Measurements from ENCODE around the gene CCNK. TPM values are rescaled to one million over a fixed set of nuclear protein-coding genes. Genes with fewer than 3 reads are reported as not detected.
A peak's percentile ranks its signal among the peaks of the same experiment; 100 is the strongest.

The CCNK gene
- total RNA-seq, 4 donors from 2014 or later: 16.5 to 29.1 (median 21.4) TPM

- no peak for TF ChIP-seq POLR2A (IDR thresholded peaks at IDR 0.05)
- TF ChIP-seq CTCF (IDR thresholded peaks at IDR 0.05): no peak
- TF ChIP-seq EP300 (IDR thresholded peaks at IDR 0.05): no peak
- no peaks in the 10 kb centered on the region for H3K27me3 ChIP-seq
- H3K4me1 ChIP-seq: peaks cover 0 to 36% (median 14%) of the 10 kb centered on the region in 4 donors
- no peak overlapping the region for H3K27ac ChIP-seq
- no peak overlapping the region for H3K4me3 ChIP-seq
- no peak for DNase-seq (ENCODE audit: low spot score in 2 of 2)
- H3K36me3 ChIP-seq: peaks cover 0 to 78% (median 18%) of the 10 kb centered on the region in 3 donors
- H3K9me3 ChIP-seq: no peaks in the 10 kb centered on the region
- 83 to 84% methylated on average over 22 to 23 of the region's 23 CpGs for WGBS, 2 donors
Measured at GRCh38 chr14:99508896-99509629, 27.9 kb downstream of the CCNK start.

GRCh38 chr14:99509871-99510555 lies 28.8 kb downstream of the CCNK start:
- Histone ChIP-seq H3K4me3 (no peak overlapping the region), H3K27ac (no peak overlapping the region), H3K36me3 (peaks cover 0 to 73% (median 16%) of the 10 kb centered on the region in 3 donors), H3K9me3 (no peaks in the 10 kb centered on the region), H3K27me3 (no peaks in the 10 kb centered on the region), H3K4me1 (peaks cover 0 to 39% (median 14%) of the 10 kb centered on the region in 4 donors)
- DNase-seq (ENCODE audit: low spot score in 2 of 2): no peak
- WGBS, 2 donors: 80 to 88% methylated on average over 9 to 14 of the region's 27 CpGs
- TF ChIP-seq CTCF (IDR thresholded peaks at IDR 0.05) (no peak), POLR2A (IDR thresholded peaks at IDR 0.05) (no peak), EP300 (IDR thresholded peaks at IDR 0.05) (no peak)

DNA sequence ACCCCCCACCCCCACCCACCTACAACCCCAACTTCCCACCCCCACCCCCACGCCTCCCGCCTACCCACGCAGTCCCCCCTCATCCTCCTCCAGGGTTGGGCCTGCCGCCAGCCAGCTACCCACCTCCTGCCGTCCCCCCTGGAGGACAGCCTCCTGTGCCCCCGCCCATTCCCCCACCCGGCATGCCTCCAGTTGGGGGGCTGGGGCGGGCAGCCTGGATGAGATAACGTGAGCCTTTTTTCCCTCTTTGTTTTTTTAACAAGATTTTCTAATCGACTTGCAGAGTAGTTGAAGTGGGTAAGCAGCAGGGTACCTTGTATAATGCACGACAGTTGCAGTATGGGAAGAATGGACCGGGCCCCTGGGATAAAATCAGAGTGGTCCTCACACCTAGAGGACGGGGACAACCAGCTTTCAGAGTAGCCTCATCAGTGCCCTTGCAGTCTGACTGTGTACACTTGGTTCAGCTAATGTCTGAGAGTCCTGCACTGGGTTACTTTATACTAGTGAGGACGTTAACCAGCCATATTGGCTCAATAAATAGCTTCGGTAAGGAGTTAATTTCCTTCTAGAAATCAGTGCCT lies 29.4 kb downstream of the CCNK start:
- Histone ChIP-seq H3K27me3 (no peaks in the 10 kb centered on the region), H3K36me3 (peaks cover 0 to 73% (median 10%) of the 10 kb centered on the region in 3 donors), H3K9me3 (no peaks in the 10 kb centered on the region), H3K4me3 (no peak overlapping the region), H3K4me1 (peaks cover 0 to 39% (median 14%) of the 10 kb centered on the region in 4 donors), H3K27ac (peak overlapping the region in 3 of 4 donors; percentile 18 to 74 (median 65))
- 53 to 60% methylated on average over 12 to 13 of the region's 15 CpGs for WGBS, 2 donors
- no peak for DNase-seq (ENCODE audit: low spot score in 2 of 2)
- no peak for TF ChIP-seq EP300 (IDR thresholded peaks at IDR 0.05)
- TF ChIP-seq POLR2A (IDR thresholded peaks at IDR 0.05): no peak
- TF ChIP-seq CTCF (IDR thresholded peaks at IDR 0.05): no peak

GRCh38 chr14:99511421-99512109 lies 30.4 kb downstream of the CCNK start:
- WGBS, 2 donors: 35 to 36% methylated on average over 11 to 12 of the region's 12 CpGs
- Histone ChIP-seq H3K27me3 (no peaks in the 10 kb centered on the region), H3K36me3 (peaks cover 0 to 69% (median 10%) of the 10 kb centered on the region in 3 donors), H3K4me1 (peaks cover 0 to 39% (median 14%) of the 10 kb centered on the region in 4 donors), H3K9me3 (no peaks in the 10 kb centered on the region), H3K4me3 (no peak overlapping the region), H3K27ac (peak overlapping the region in 3 of 4 donors; percentile 18 to 74 (median 72))
- TF ChIP-seq POLR2A (IDR thresholded peaks at IDR 0.05): no peak
- no peak for TF ChIP-seq CTCF (IDR thresholded peaks at IDR 0.05)
- no peak for TF ChIP-seq EP300 (IDR thresholded peaks at IDR 0.05)
- peak in 1 of 2 donors; percentile 53 for DNase-seq (ENCODE audit: low spot score in 2 of 2)

Data from tibial nerve (tissue), 4 donors.